NCI-H524 treated with DMSO at 0.1 percent for 48 hours (cell line): ENCODE results near the gene INSIG1.

ENCODE experiments used
- DNase-seq: peaks from one replicate; lab custom pipeline; 2025; lab: John Stamatoyannopoulos, UW

The INSIG1 gene

DNA sequence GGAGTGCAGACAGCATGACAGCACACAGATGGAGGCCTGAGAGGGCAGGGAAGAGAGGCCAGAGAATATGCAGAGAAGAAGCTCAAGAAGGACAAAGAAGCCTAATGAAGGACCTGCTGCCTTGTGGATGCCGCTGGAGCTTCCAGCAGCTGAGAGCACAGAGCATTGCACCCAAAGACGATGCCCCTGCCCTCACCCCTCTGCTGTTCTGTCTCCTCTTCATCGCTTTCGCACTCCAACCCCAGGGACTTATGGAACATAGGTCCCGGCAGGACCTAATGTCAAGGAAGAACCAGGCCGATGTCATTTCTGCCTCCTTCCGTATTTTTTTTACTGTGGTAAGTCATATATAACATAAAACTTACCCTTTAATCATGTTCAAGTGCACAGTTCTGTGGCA, 12.3 kb upstream of the INSIG1 start:
- DNase-seq = no peak

DNA sequence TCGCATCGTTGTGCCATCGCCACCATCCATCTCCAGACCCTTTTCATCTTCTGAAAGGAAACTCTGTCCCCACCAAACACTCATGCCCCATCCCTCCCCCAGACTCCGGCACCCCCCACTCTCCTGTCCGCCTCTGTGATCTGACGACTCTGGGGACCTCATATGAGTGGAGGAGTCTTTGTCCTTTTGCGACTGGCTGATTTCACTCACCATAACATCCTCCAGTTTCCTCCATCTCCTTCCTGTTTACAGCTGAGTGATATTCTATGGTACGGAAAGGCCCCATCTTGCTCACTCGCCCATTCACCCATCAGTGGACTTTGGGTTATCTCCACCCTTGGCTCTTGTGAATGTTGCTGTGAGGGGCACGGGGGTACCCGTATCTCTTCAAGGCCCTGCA, 11.8 kb upstream of the INSIG1 start:
- DNase-seq = no peak

DNA sequence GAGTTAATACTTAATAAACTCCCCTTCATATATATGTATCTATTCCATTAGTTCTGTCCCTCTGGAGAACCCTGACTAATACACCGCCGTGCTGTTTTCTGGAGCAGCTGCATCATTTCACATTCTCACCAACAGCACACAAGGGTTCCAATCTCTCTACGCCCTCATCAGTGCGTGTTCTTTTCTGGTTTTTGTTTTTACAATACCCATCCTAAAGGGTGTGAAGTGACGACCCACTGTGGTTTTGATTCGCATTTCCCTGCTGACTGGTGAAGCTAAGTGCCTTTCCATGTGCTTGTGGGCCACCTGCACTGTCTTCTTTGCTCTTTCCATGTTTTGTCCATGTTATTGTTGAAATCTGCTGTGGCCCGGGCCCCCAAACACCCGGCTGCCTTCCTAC, 11.0 kb upstream of the INSIG1 start:
- DNase-seq = no peak

DNA sequence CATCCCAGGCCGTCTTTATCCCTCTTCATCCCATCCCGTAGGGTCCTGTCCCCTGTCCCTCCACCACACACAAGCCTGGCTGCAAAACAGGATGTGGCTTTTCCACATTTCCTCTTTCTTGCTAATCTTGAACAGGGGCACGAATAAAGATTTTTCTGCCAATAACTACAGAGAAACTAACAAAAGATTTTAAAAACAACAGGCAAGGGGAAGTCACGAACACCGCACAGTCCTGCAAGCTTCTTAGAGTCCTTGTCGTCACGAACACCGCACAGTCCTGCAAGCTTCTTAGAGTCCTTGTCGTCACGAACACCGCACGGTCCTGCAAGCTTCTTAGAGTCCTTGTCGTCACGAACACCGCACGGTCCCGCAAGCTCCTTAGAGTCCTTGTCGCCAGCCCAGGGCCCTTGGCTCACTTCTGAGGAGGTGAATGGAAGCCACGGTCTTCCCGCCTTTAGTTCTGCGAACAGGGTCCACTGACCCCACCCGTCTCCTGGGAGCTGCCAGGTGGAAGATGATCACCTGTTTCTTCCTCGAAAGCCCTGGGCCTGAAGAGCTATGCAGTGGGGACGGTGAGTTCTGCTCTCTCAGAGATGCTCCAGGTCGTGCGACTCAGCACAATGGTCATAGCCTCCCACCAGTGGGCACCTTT, 10.3 kb upstream of the INSIG1 start:
- no peak for DNase-seq

DNA sequence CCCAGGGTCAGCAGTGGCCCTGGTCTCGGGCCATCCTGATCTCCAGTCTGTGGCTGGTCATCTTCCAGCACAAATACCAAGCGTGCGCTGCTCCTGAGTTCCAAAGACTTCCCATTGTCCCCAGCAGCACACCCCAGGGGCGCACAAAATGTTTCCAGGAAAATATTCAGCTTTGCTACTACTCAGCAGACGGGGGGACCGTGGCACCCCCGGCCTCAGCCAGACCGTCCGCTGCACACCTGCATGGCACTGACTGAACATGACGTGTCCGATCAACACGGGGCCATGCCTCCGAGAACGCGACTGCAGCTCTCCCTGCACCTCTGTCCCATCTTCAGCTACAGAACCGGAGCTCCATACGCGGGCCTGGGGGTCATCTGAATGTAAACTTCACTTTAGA, 9.6 kb upstream of the INSIG1 start:
- DNase-seq = no peak

DNA sequence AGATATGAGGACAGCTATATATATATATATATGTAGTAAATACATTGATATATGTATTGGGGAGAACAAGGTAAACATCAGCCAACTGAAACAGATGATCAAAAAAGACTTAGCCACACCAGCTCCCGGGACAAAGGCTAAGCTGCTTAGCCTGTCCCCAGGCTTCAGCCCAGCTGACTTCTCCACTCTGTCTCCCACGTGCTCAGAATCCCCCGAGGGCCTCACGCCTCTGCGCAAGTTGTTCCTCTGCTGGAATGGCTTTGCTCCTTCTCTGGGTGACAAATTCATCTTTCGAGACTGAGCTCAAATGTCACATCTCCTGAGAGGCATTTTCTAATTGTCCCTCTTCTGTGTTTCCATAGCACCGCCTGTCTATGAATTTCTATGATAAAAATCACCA, 8.6 kb upstream of the INSIG1 start:
- no peak for DNase-seq

DNA sequence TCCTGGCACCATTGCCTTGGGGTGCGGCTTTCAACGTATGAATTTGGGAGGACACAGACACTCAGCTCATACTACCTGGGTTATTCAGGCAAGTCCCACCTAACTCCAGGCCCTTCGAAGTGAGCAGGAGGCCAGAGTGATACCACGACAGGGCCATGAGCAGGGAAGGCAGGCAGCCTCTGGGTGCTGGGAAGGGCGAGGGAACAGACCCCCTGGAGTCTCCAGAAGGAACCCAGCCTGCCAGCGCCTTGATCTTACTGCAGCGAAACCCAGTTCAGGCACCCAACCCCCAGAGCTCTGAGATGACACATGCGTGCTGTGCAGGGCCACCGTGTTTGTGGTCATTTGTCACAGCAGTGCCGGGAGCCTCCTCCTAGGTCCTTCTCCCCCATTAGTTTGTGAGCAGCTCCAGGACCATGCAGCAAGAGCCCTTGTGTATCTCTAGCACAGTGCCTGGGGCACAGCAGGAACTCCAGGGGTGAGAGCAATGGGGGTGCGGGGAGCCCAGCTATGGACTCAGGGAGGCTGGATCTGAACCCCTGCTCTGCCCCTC, 7.7 kb upstream of the INSIG1 start:
- no peak for DNase-seq

DNA sequence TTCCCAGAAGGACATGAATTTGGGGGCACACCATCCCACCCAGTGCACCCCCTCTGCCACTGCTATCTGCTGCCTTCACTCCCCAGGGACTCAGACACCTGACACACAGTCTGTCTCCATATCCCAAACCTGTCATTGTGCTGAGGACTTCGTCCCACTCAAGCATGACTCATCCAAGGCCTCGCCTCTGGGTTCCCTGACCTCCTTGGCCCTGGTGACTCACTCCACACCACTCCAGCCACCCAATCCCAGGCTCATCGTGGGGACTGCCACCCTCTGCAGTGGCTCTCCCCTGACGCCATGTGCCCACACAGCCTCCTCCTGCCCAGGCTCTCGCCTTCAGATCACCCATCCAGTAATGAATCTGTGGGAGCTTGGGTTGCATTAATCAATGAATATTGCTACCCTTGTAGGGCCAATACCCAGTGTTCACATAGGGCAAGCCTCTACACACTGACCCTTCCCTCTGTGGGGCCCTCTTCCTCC, 6.6 kb upstream of the INSIG1 start:
- DNase-seq = no peak

DNA sequence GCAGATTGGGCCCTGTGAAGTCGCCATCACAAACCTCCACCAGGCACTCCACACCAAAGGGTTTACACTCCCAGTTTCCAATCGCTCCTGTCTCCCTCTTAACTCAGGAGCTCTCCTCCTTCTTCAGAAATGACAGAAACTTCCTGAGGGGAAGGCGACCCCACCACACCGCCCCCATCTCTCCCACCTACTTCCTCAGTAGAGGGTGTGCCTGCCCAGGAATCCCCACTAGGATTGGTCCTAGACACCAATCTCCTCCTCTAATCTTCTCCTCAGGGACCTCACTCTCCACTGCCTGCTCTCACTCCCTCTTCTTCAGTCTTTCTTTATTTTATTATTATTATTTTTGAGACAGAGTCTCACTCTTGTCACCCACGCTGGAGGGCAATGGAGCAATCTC, 5.9 kb upstream of the INSIG1 start:
- no peak for DNase-seq

DNA sequence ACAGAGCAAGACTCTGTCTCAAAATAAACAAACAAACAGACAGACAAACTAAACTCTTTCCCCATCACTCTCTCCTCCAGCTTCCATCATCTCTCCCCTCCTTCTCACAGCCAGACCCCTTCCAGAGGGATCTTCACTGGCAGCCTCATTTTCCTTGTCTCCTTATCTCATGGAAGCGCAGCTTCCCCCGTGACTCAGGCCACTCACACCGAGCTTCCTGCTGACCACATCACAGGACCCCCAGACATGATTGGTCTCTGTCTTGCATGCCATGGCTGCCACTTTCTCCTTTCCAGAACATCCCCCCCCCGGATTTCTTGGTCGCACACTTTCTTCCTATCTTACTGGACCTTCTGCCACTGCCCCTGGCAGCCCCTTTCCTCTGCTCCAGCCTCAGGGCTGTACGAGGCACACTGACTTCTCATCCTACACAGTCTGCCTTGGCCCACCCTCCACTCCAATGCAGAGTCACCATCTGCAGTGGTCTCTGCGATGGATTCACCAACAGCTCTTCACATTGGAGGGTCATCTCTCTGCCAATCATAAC, 4.9 kb upstream of the INSIG1 start:
- DNase-seq = no peak

DNA sequence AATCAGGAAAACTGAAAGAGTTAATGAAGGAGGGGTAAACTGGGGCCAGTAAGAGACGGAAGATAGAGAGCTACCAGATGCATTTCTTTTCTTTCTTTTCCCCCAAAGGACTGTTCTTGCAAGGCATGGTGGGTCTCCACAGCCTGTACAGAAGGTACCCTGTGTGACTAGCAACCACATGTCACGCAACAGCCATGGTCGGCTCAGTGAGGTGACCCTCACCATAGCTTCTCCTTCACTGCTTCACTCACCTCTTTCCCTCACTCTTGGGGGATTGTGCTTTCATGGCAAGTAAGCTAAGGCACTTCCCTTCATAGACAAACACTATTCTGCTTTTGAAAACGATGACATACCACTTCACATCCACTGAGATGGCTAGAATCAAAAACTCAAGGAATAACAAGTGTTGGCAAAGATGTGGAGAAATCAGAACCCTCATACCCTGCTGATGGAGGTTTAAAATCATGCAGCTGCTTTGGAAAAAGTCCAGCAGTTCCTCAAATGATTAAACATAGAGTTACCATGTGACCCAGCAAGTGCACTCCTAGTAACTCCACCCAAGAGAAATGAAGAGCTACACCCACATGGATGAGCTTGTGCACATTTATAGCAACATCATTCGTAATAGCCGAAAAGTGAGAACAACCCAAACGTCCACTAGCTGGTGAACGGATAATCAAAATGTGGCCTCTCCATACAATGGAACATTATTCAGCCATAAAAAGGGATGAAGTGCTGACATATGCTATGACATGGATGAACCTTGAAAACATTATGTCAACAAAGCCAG, 3.8 kb upstream of the INSIG1 start:
- DNase-seq = no peak

DNA sequence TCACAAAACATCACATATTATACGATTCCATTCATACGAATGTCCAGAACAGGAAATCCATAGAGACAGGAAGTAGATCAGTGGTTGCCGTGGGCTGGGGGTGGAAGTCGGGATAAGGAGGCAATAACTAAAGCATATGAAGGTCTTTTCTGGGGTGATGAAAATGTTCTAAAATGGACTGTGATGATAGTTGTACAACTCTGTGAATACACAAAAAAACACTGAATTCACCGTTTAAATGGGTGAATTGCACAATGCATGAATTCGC, 3.2 kb upstream of the INSIG1 start:
- no peak for DNase-seq

DNA sequence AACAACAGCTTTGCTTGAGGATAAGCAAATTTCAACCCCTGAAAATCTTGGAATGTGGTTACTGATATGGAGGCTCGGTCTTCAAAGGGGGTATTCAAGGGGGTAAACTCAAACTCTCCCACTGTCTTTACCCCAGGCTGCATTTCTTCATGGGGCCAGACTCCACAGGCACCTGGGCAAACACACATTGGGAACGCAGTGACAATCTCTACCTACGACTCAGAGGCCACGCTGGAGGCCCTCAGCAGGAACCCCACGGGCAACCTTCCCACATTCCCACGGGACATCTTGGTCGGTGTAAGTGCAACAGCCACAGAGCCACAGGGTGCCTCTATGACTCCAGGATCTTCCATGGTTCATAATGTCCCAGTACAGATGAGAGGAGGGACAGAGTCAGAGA, 2.2 kb upstream of the INSIG1 start:
- no peak for DNase-seq

DNA sequence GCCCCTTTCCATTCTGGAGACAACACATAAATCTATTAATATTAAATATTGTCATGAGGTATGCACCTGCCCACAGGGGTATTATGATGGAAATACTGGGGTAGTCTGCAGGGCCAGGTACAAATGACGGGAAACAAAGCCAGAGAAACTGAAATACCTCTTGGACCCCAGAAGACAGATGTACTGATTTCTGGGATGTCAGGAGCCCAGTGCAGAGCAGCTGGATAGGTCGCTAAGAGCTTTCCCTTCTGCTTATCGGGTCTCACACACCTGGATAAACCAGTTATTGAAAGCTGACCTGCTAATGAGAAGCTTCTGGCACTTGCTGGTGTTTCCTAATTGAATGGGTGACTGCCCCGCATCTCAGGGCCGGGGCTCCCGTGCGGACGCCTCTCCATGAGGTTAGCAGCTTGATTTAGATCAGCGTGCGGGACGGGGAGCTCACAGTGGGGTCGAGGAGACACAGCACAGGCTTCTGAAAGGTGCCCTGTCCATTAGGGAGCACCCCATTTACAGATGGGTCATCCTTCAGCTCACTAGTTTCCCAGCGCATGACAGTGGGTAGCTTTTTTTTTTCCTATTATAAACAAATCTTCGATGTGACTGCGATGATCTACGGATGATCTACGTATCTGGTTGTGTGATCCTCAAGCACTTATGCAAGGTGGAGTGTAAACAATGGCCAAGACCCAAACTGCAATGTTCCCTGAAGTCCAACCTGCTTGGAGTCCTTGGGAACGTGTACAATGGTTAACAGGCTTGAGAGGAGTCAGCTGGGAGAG, 1.5 kb upstream of the INSIG1 start:
- DNase-seq = no peak

DNA sequence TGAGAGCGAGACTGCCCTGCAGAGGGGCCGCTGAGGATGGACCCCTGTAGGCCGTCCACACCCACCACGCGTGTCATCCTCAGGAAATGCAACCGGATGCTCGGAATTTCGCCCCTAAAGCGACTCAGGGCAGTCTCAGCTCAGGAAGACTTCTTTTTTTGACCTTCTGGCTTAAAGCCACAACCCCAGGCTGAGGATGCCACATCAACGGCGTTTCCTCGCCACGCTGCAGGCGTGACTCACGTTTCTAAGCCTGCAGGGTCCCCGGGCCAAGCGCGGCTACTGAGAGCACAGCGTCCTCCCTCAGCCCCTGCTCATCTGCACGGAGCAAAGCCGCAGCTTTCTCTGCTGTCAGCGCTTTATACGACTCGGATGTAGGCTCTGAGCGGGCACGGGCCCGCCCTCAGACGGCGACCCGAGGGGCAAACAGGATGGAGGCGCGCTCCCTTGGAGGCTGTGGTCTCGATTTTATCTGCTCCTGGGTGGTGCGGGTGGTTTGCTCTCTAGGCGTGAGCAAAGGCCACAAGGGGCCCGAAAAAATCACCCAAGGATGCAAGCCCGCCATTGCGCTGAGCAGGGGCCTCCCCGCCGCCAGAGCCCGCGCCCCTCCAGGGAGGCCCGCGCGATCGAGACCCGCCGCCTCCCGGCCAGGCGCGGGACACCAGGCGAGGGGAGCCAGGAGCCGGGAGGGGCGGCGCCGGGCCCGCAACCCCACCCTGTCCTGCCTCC, 726 bp upstream of the INSIG1 start:
- DNase-seq = no peak

DNA sequence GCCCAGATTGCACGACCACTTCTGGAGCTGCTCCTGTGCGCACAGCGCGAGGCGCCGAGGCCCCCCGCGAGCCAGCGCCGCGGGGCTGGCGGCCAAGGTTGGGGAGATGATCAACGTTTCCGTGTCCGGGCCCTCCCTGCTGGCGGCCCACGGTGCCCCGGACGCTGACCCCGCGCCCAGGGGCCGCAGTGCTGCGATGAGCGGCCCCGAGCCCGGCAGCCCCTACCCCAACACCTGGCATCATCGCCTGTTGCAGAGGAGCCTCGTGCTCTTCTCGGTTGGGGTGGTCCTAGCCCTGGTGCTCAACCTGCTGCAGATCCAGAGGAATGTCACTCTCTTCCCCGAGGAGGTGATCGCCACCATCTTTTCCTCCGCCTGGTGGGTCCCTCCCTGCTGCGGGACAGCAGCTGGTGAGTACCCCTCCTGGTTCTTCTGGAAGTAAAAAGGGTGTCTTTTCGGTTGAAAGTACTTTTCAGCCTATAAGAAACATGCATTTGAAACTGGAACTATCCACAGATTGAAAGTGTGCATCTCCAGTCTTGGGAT, 683 bp downstream of the INSIG1 start:
- no peak for DNase-seq

DNA sequence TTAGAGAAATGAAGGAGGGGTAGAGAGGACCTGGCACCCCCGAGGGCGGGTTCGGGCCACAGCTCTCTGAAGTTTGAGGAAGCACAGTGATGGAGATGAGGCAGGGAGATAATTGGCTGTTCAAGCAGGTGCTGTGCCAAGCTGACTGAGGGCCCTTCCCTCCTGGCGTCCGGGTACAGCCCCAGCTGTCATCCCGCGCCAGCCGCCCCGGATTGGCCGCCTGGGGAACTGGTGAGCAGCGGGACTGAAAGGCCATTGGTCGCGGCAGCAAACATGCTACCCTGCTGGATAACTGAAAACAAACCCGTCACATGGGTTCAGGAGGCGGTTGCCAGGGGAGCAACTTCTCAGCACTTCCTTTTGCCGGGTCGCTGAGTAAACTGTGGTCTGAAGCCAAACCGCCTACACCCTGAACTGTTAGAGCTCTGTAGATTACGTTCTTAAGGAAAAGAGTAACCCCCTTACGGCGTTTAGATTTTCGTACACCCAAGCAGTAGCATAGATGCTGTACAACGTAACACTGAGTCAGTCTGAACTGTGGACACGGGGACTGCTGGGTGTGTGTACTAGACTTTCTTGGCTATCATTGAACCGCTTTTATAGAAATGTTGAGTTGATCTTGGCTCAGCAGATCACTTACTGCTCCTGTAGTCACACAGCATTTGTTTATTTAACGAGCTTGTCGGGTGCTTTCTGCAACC, 1.3 kb downstream of the INSIG1 start:
- DNase-seq = peak; percentile 74

DNA sequence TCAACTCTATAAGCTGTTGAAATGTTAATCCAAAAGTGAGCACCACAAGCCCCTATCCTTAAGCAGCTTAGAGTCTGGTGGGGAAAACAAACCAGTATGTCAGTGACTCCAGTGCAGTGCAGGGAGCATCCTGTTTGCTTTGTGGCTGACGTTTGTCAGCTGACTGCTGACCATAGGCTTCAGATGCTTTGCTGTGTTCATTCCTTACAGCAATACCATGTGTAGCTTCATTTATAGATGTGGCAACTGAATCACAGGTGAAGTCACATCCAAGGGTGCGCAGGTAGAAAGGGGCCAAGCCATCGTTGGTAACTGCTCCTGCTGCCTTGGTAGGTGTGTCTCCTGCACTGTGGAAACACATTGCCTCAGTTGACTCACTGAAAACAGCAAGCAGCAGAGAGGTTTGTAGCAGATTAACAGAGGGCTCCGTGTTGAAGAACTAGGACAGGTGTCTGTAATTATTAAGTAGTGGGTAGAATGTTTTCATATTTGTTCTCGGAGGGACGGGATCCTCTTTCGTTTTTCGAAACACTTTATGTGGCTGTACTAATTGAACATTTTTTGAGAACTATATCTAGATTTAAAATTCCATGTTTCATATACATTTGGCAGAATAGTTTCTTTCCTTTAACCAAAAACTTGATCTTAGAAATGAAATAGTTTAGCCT, 2.0 kb downstream of the INSIG1 start:
- no peak for DNase-seq

DNA sequence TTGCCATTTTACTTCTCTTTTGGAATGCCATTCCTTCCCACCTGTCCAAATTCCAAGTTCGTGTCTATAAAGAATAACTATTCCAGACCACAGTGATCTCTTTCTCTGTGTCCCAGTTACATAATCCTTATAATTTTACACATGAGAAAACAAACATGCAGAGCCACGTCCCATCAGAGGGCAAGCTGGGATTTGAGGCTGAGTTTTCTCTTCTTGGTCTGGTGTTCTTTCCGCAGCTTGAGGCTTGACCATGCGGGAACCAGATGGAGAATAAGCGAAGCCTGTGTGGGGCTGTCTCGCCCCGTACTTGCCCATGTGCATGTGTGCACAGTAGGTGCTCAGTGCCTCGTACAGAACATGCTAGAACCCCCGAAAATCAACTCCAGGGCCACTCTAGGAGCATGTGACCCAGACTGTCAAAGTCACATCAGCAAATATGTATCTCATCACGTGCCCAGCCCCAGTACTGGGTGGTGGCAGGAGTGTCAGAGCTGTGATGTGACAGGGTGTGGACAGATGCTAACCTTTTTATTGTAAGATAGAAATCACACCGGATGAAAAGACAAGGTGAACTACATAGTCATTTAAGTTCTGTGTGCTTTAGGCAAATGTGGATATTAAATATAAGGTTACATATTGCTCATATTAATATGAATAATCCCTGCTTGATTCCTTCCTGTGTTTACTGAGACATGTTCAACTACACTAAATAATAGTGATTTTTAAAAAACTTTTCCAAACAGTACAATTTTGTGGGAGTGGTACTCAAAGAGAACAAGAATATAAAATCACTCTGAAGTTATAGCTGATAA, 3.2 kb downstream of the INSIG1 start:
- no peak for DNase-seq
